Stimulated activated CD4-positive, alpha-beta T cell treated with anti-CD3 and anti-CD28 coated beads, Interleukin-4, amount 100 ng/mL, for 24 hours (primary cell): ENCODE results near the gene STK17A.
A peak's percentile ranks its signal among the peaks of the same experiment; 100 is the strongest.

Experiments used
- DNase-seq: peaks from one replicate; pipeline ENCODE4 v3.0.0-alpha.2; 2020

Gene STK17A

DNA sequence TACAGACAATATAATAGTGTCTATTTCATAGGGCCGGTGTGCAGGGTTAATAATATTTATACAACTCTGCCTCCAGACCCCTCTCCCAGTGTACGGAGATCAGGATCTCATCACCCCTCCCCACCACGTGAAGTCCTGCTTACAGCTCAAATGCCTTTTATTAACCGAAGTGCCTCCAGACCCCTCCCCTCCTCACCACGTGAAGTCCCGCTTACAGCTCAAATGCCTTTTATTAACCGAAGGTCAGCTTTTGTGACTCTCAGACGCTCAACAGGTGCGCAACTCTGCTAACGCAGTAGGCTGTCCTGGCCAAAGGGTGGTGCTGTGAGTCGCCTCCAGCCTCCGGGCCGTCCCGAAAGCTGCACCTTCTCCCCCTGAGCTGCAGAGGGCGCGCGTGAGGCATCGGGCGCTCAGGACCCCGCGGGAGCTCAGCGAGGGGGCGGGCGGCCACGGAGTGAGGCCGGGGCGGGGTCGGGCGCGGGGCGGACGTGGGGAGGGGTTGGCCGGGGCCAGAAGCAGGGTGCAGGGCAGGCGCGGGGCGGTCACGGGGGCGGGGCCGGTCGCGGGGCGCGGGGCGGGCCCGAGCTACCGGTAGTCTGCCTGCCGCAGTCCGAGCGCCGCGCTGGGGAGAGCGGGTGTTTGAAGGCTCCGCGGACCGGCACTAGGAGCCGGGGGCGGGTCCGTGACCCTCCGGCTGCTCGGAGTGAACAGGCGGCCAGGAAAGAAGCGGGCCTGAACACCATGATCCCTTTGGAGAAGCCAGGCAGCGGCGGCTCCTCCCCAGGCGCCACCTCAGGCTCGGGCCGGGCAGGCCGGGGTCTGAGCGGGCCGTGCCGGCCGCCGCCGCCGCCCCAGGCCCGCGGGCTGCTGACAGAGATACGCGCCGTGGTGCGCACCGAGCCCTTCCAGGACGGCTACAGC lies at the start of gene STK17A:
STK17A (plus strand) TSS at position 606 of the 921 bp plus-strand sequence; CDS start at position 742, 136 bp downstream.
- peak; percentile 94 for DNase-seq

DNA sequence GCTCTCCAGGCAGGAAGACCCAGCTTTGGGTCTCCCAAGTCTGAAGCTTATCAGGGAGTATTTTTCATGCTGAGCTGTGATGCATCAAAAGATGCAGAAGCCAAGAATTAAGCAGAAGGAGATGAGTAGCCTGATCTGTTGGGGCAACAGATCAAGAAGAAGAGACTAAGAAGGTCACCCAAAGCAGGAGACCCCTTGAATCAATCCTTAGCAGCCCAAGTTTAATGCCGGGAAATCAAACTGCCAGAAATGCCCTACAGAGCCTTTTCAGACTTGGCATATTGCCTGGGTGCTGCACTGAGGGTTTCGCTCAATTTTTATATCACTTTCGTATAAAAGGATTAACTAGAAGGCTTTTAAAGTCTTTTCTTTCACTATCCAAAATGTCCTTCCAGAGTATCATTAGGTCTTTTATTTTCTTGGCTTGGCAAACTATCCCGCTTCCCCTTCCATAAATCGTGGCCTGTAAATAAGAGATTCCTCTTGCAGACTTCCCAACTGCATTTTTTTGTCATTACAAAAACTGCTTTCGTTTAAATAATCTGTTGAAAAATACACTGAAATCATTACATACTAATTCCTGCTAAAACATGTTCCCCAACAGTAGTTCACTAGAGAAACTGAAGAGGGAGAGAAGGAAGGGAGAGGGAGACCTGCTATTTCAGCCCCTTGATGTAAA lies 49.0 kb upstream of the STK17A start:
- no peak for DNase-seq

DNA sequence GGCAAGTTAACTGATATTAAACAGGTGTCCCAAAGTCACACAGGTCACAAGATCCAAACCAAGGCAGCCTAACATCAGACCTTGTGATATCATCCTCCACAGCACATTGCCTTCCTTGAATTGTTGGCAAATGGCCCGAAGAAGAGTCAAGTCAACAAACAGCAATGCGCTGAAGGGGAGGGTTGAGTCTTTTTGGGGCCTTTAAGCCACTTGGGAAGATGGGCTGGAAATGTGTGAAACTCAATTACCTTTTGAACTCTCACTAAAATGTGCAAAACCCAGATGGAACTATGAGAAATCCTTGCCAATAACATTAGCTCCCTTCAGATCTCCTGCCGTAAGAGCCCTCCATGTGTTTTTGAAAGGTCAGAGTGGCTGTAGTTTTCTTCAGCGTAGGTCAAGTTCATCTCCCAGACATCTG lies 47.9 kb upstream of the STK17A start:
- no peak for DNase-seq

DNA sequence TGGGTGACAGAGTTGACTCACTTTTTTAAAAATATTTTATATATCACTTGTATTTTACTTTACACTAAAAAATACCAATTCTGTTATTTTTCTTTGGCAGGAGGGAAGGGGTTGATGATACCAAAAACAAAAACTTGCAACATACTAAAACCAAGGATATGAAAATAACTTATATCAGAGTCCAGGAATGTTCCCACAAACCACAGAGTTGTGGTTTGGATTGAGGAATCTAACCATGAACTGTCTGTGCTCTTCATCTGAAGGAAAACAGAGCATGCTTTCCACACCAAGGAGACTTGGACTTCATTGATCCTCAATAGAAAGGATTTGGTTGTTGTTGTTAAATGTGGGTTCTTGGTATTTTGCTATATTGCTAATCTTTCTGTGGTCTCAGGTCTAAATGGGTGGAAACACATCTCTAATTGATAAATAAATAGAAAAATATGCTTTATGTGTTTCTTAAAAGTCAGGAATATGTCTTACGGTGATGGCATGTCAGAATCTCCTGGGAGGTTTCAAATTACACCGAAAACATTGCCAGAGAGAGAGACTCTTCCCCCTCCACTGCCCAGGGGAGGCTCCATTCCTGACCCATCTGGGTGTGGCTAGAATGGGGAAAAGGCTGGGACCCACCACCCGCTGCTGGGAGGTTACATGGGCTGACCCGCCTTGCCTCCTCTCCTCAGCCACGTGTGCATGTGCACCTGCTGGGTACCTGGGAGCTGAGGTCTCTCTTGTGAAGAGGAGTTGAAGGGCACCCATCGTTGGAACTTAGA lies 46.9 kb upstream of the STK17A start:
- DNase-seq, result no peak

DNA sequence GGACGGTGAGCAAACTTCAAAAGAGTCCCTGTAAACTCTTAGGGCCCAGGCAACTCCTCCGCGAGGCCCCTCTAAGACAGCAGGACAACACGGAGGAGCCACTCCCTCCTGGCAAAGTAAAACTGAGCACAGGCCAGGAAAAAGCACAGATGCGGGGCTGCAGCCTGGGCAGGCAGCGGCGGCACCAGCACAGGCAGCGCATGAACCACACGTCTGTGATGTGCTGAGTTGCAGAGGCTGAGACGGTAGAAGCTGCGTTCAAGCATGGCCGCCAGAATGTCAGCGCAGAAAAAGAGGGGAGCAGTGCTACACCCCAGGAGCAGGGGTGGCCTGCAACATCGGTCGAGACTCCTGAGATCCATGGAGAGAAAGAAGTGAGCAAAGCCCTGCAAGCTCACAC lies 46.1 kb upstream of the STK17A start:
- no peak for DNase-seq

DNA sequence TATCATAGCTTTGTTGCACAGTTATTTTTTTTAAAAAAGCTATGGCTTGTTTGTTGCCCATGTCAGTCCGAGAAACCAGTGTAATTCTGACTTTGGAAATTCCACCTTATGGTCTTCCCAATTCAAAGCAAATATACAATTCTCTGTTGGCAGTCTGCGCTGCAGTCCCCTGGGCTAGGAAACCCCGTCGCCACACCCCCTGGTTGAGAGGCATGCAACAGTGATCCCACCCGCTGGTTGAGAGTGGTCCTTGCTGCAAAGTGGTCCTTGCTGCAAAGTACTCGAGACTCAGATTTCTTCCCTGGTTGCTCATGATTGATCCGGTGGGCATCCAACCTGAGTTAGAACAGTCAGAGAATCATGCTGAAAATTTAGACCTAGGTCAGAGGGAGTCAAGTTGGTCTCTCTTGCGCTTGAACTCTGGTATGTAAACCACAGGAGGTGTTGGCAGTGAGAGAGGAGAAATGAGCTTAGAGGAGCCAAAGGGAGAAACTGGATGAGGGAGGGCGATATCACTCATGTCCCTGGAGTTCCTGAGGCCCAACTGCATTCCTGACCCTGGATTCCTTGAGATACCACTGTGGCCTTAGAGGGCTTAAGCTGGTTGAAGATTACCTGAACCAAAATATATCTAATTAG lies 45.0 kb upstream of the STK17A start:
- no peak for DNase-seq

DNA sequence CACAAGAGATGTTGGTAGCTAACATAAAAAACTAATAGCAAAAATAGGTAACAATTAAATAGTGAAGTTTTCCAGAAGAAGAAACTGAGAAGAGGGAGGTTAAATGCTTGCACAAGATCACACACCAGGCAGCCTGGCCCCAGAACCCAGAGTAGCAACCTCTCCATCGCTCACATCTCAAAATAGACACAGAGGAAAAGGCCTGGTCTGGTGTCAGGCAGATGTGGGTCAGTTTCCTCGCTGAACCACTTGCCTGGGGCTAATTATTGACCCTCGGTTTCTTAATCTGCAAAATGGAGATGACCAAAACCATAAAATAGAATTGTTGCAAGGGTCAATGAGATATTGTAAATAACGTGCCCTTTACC lies 44.5 kb upstream of the STK17A start:
- DNase-seq, result no peak

DNA sequence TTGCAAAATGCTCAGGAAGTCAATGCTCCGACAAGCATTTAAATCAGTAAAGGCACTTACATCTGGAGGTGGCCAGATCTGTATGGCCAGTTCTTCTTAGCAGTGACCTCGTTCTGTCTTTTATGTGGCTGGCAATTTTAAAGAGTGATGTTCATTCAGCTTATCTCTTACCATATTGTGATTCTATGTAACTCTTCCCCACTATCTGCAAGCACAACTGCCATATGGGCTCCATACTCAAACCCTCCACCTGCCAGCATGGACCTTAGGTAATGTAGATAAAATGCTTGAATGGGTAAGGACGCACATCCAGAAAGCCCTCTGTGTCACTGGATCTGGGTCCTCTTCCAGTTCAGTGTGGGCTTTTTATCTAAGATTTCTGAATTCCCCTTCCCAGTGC lies 42.4 kb upstream of the STK17A start:
- DNase-seq, result no peak

DNA sequence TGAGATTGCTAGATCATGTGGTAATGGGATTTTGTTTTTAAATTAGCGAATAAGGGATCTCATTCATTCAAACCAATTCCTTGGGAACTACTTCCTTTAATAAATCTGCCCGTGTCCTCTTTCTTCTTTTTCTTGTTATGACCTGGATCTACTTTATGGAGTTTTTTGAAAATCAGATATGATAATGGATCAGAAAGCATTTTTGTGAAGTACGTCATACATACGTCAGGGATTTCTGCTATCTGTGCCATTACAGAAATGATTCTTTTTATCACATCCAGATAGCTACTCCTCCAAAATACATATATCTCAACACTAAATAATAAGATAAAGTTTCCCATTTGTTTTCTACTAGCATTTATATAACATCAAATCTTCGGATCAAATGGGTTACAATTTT lies 40.2 kb upstream of the STK17A start:
- DNase-seq, result no peak

DNA sequence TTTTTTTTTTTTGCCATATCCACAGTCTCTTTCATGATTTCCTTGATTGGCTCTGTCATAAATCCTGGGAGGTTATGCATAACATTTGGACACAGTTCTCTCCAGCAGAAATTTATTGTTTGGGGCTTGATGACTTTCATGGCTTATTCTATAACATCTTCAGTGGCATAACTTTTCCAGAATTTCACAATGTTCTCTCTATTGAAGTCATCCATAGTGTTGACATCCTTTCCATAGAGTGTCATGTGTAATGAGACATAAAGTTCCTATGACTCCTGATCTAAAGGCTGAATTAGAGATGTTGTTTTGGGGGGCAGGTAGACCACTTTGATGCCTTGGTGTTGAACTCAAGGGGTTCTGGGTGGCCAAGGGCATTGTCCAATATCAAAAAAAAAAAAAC lies 36.7 kb upstream of the STK17A start:
- DNase-seq, result no peak

DNA sequence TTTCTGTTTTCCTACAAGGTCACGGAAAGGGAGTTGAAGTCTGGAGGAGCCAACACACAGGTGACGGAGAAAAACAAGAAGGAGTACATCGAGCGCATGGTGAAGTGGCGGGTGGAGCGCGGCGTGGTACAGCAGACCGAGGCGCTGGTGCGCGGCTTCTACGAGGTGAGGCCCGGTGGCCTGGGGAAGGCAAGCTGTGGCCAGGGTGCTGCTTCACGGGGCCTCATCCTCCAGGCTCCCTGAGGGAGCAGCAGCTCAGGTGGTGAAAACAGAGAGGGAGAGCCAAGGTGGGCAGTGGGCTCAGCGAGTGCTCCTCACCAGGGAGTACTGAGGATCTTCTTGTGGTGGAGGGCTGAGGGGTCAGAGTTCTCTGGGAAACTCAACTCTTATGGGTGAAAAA lies 32.5 kb upstream of the STK17A start:
- DNase-seq, result no peak

DNA sequence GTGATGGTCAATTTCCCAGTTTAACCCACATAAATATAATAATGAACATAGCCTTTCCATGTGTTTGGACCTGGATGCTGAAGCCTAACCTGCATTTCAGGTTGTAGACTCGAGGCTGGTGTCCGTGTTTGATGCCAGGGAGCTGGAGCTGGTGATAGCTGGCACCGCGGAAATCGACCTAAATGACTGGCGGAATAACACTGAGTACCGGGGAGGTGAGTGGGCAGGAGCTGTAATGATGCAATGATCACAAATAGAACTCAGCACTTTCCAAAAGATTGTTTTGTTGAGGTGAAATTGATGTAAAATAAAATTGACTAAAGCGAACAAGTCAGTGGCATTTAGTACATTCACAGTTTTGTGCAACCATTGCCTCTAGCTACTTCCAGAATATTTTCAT lies 30.8 kb upstream of the STK17A start:
- DNase-seq, result no peak

DNA sequence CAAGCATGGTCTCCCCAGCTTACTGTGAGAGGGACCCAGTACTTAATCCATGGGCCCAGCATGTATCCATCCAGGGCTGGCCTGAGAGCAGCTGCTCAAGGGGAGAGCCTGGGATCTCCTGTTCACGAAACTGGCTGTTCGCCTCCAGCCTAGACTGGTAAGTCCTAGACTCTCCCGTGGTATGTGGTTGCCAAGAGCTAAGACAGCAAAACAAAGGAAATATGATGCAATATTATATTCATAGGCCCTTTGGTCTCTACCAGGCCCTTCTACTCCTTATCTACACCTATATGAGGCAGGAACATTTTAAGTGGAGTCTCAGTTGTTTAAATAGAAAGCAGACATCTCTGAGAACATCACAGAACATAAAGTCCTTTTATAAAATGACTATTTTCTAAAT lies 28.9 kb upstream of the STK17A start:
- no peak for DNase-seq

DNA sequence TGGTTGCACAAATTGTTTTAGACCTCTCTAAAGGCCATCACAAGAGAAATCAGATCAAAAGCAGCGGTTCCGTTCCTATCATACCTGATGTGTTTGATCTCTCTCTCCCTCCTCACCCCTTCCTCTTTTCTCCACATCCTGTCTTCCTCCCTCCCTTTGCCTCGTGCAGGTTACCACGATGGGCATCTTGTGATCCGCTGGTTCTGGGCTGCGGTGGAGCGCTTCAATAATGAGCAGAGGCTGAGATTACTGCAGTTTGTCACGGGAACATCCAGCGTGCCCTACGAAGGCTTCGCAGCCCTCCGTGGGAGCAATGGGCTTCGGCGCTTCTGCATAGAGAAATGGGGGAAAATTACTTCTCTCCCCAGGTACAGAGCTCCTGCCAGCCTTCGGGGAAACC lies 28.5 kb upstream of the STK17A start:
- no peak for DNase-seq

DNA sequence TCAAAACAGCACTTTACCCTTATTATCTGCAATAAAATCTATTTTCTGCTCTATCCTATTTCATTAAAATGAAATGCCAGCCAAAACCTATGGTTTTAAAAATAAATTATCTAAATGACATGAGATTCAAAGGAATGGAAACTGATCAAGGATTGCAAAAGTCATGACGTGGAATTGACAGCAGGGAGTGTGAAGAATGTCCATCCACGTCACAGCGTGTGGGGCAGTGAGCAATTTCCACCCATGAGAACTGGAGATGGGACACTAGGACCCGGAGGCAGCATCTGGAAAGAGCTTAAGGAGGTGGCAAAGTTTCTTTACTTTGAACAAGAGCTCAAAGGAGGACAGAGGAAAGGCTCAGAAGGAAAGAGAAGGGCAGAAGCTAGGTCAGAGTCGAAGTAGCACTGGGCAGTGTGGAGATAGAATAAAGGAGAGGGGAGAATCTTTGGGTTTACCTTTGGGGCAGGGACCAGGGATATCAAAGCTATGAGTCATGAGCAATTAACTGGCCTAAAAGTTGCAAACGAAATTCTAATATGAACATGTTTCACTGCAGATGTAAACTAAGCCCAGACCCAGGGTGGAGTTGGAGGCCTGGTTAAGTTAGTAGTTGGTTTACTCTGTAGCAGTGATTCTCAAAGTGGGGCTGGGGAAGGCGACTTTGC lies 24.9 kb upstream of the STK17A start:
- no peak for DNase-seq

DNA sequence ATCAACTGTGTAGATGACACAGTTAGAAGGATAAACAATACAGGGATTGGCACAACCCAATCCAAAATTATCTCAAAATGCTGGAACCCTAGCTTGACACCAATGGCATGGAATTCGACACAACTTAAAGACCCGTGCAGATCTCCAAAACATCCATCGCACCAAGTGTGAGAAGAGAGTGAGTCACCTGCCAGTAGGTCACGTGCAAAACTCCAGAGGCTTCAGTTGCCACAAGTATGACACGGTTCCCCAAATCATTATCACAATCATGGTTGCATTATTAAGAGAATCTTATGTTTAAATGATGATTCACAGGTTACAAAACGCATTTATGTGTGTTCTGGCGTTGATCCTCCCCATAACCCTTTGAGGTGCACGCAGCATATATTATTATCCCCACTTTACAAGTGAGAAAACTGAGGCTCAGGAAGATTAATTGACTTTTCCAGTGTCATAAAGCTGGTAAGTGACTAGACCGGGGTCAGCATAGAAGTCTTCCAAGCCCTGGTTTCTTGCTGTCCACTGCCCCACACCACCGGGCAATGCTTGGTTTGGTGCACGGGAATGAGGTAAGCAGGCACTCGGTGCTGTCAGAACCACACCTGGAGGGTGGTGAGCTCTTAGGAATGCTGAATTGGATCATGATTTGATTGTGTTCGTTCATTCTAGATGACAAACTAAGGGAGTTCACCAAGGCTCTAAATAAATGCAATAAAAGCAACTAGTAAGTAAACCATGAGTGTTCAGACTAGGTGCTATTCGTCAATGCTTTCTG lies 23.6 kb upstream of the STK17A start:
- DNase-seq, result no peak

DNA sequence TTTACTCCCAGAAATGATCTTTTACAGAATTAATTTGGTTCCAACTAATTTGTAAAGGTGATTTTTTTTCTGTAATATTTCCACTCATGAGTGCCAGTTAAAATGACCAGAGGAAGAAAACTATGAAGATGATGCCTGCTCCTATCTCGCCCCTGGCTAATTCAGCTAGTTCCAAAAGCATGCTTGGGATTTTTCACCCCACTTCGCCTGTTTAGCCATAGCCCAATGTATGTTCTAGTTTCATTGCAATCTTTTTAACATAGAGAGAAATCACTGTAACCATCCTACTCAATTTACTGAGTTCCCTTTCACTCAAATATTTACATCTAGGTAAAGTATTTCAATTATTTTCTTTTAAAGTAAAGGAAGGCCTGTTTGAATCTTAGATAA lies 23.0 kb upstream of the STK17A start:
- DNase-seq, result no peak

DNA sequence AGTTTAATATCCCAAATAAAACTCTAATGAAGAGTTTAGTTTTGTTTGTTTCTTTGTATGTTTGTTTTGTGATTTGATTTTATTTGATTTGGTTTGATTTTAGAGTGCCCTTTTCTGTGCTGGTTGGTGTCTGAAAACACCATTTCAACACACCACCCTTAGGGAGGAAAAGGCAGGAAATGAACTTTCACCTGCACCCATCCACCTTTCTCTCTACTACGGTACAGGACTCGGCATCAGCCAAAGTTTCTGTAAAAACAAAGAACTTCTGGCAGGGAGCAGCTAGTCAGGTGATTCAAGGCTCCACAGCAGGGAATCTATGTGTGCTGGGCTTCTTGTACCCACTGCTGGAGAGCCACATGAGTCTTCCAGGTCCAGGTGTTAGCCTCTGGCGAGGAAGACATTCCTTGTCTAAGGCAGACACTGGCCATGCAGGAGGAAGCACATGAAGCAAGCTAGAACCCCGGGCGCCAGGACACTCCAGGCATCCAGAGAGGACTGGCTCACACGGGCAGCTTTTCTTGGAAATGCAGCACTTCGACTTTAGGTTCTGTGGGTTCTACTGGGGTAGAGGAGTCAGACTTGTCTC lies 22.1 kb upstream of the STK17A start:
- DNase-seq, result no peak

DNA sequence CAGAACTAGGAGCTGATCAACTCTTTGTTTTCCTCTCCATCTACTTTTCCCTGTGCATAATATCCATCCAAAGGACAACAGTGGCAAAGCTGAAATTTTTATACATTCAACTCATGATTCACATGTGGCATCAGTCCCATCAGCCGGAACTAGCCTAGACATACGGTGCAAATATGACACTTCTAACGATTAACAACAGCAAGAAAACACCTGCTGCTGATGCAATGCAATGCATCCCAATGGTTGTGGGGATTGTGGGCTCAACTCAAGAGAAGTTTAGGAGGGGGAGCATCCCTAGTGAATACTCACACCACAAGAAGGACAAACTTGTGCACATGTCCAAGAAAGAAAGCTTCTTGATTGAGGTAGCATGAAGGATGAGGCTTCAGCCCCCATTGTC lies 20.5 kb upstream of the STK17A start:
- DNase-seq, result no peak

DNA sequence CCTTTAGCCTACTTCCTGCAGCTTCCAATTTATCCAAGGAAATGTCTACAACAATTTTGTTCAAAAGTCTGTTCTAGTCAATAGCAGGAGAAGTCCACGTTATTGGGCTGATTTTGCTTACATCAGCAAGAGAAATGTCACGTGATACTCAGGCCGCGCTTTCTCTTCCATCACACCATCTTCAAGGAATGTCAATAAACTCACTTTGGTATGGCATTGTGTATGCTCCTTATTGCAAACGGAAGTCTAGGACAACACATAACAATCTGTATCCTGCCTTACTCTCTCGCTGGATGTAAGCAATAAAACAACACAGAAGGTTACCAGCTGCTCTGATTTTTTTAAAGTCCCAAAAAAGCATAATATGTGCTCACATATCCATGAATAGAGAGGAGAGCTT lies 17.1 kb upstream of the STK17A start:
- DNase-seq, result no peak

DNA sequence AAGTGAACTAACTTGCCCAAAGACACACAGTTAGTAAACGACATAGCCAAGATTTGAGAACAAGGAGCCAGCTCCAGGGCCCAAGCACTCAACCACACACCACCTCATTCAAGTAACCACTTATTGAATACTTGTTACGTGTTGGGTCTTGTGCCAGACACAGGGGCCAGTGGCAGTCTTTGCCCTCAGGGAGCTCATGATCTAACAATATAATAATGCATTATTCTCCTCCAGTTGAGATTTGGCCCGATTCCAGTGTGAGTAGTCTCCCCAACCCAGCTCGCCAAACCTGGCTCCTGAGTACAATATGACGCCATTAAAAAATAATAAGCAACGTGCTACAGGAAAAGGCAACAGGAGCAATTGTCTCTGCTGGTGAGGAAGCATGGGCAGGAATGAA lies 14.4 kb upstream of the STK17A start:
- DNase-seq, result no peak
